Fibroblast of lung (primary cell): ENCODE measurements around the gene EIF4E. TPM values are rescaled to one million over a fixed set of nuclear protein-coding genes. Genes with fewer than 3 reads are reported as not detected.
A peak's percentile ranks its signal among the peaks of the same experiment; 100 is the strongest.
"Not testable (repeated sequence)": the region's sequence is repeated elsewhere in the genome, so short reads cannot be mapped to it uniquely, and the experiment has no call there.

Experiments
- DNase-seq, 2 donors: peaks; one replicate each; pipeline versions ENCODE4 v3.0.0 to v3.0.0-alpha.2; 2010; ENCODE audit warnings: low read depth in 2 of 2
- H2AFZ ChIP-seq: 2 replicates; pipeline ENCODE4 v1.5.1; 2012; ENCODE audit warnings: low read length, control low read depth, inconsistent platforms
- H3K27ac ChIP-seq: 2 replicates; pipeline ENCODE4 v1.5.1; 2011; ENCODE audit warnings: low read length, control low read depth; ENCODE audit not compliant: insufficient read depth
- H3K27me3 ChIP-seq: 2 replicates; pipeline ENCODE4 v1.5.1; 2011; ENCODE audit warnings: mild to moderate bottlenecking, low read length; ENCODE audit not compliant: control insufficient read depth, insufficient read depth
- H3K36me3 ChIP-seq: 2 replicates; pipeline ENCODE4 v1.5.1; 2011; ENCODE audit warnings: low read length; ENCODE audit not compliant: control insufficient read depth, insufficient read depth
- H3K4me1 ChIP-seq: 2 replicates; pipeline ENCODE4 v1.5.1; 2011; ENCODE audit warnings: low read length; ENCODE audit not compliant: control insufficient read depth, insufficient read depth; ENCODE audit errors: extremely low read depth
- H3K4me2 ChIP-seq: 2 replicates; pipeline ENCODE4 v1.5.1; 2011; ENCODE audit warnings: low read length, control low read depth; ENCODE audit not compliant: insufficient read depth; ENCODE audit errors: extremely low read depth
- H3K4me3 ChIP-seq, 4 experiments: fragments of 200-600 bp in 1 of 4; sonication (generic) in 1 of 4; replicated peaks in 1 of 4; 2 replicates each; pipeline ENCODE4 v1.5.1; 2011 to 2016; ENCODE audit warnings: low read length in 4 of 4, low read depth in 3 of 4, mild to moderate bottlenecking in 3 of 4, control low read depth in 2 of 4, inconsistent platforms in 1 of 4, mixed read lengths in 1 of 4; ENCODE audit not compliant: insufficient read depth in 1 of 4; ENCODE audit errors: control extremely low read depth in 1 of 4
- H3K79me2 ChIP-seq: 2 replicates; pipeline ENCODE4 v1.5.1; 2012; ENCODE audit warnings: mild to moderate bottlenecking, low read length, inconsistent platforms; ENCODE audit not compliant: control insufficient read depth, insufficient read depth
- H3K9ac ChIP-seq: 2 replicates; pipeline ENCODE4 v1.5.1; 2011; ENCODE audit warnings: mild to moderate bottlenecking, low read length, control low read depth; ENCODE audit not compliant: insufficient read depth
- H3K9me3 ChIP-seq: 2 replicates; pipeline ENCODE4 v1.5.1; 2012; ENCODE audit warnings: low read depth, low read length; ENCODE audit not compliant: control insufficient read depth, insufficient read depth
- H4K20me1 ChIP-seq: 2 replicates; pipeline ENCODE4 v1.5.1; 2011; ENCODE audit warnings: low read length; ENCODE audit not compliant: control insufficient read depth, insufficient read depth; ENCODE audit errors: extremely low read depth
- CTCF ChIP-seq, 2 donors: IDR thresholded peaks in 1 of 2; conservative IDR thresholded peaks in 1 of 2; 1 replicate in 1 of 2; 2 replicates in 1 of 2; pipeline ENCODE4 v1.5.1; 2011 to 2012; ENCODE audit warnings: low read length in 2 of 2, control low read depth in 1 of 2, inconsistent platforms in 1 of 2, low read depth in 1 of 2, mild to moderate bottlenecking in 1 of 2
- EZH2 ChIP-seq: IDR thresholded peaks from 2 replicates; pipeline ENCODE4 v1.5.1; 2012; ENCODE audit warnings: low read length, control low read depth, mild to moderate bottlenecking; ENCODE audit errors: missing control alignments
- polyA plus RNA-seq, 2 donors: library from polyadenylated mRNA; depleted of rRNA in 1 of 2; stranded (reverse) in 1 of 2; unstranded in 1 of 2; fragments of >200 nt; gene quantifications; 2 replicates each; pipeline ENCODE4 v1.2.1, GENCODE V29; 2011 to 2012; ENCODE audit warnings: missing spikeins in 1 of 2
- total RNA-seq: library from RNA; depleted of rRNA; stranded (reverse); fragments of >200 nt; gene quantifications from 2 replicates; pipeline ENCODE4 v1.2.1, GENCODE V29; 2014

Gene EIF4E
- total and polyA plus RNA-seq, 2 donors (not counting 1 experiment from before 2014, with no cell fraction given) = 124 to 138 TPM

- H4K20me1 ChIP-seq = no peaks in the 10 kb centered on the region
- no peaks in the 10 kb centered on the region for H3K27me3 ChIP-seq
- H3K4me2 ChIP-seq = no peak overlapping the region
- H3K4me3 ChIP-seq = no peak overlapping the region
- peaks cover 2% of the 10 kb centered on the region for H3K36me3 ChIP-seq
- TF ChIP-seq CTCF (conservative IDR thresholded peaks at IDR 0.05 in 1 of 2, IDR thresholded peaks at IDR 0.05 in 1 of 2; ENCODE audit: low read depth in 1 of 2, low read length in 2 of 2) (no peak), EZH2 (no peak)
- peaks cover 27% of the 10 kb centered on the region for H3K79me2 ChIP-seq
- no peak overlapping the region for H2AFZ ChIP-seq
- H3K9me3 ChIP-seq = no peaks in the 10 kb centered on the region
- no peak overlapping the region for H3K9ac ChIP-seq
- peak; percentile 31 to 40 for DNase-seq
- H3K4me1 ChIP-seq = no peaks in the 10 kb centered on the region
- H3K27ac ChIP-seq = no peak overlapping the region
These were observed 38.1 kb downstream of the EIF4E start for GRCh38 chr4:98890702-98891455.

- Histone ChIP-seq H3K4me1 (no peaks in the 10 kb centered on the region), H3K4me3 (no peak overlapping the region), H2AFZ (no peak overlapping the region), H3K9me3 (no peaks in the 10 kb centered on the region), H3K79me2 (peaks cover 4% of the 10 kb centered on the region), H3K4me2 (no peak overlapping the region), H3K9ac (no peak overlapping the region), H3K27ac (no peak overlapping the region), H3K36me3 (peaks cover 3% of the 10 kb centered on the region), H4K20me1 (no peaks in the 10 kb centered on the region), H3K27me3 (no peaks in the 10 kb centered on the region)
- DNase-seq = no peak
- TF ChIP-seq EZH2 (no peak), CTCF (conservative IDR thresholded peaks at IDR 0.05 in 1 of 2, IDR thresholded peaks at IDR 0.05 in 1 of 2; ENCODE audit: low read depth in 1 of 2, low read length in 2 of 2) (no peak)
These were observed 41.8 kb downstream of the EIF4E start for GRCh38 chr4:98887145-98887544.

GRCh38 chr4:98886382-98886781 is 42.6 kb downstream of the EIF4E start:
- not testable (repeated sequence) for H3K27ac ChIP-seq, H3K4me1 ChIP-seq, H2AFZ ChIP-seq, H3K4me2 ChIP-seq, H3K36me3 ChIP-seq, H3K9me3 ChIP-seq, H4K20me1 ChIP-seq, H3K79me2 ChIP-seq, H3K27me3 ChIP-seq, H3K9ac ChIP-seq, H3K4me3 ChIP-seq, DNase-seq

GRCh38 chr4:98880884-98881283 is 48.0 kb downstream of the EIF4E start:
- not testable (repeated sequence) for H3K4me3 ChIP-seq, H3K4me2 ChIP-seq, H3K36me3 ChIP-seq, H3K9ac ChIP-seq, H3K27ac ChIP-seq, H3K4me1 ChIP-seq, H3K27me3 ChIP-seq, H4K20me1 ChIP-seq, H2AFZ ChIP-seq, DNase-seq, H3K79me2 ChIP-seq, H3K9me3 ChIP-seq
